GM12801 (cell line): ENCODE measurements around the gene BLOC1S5.

ENCODE experiments used
- CTCF ChIP-seq: IDR thresholded peaks from one replicate; pipeline ENCODE4 v1.5.1; 2011; ENCODE audit warnings: control low read depth; ENCODE audit not compliant: insufficient read length; ENCODE audit errors: extremely low read depth

Gene BLOC1S5

GRCh38 chr6:8057793-8058192 is 6.4 kb downstream of the BLOC1S5 start:
- TF ChIP-seq CTCF, result no peak

DNA sequence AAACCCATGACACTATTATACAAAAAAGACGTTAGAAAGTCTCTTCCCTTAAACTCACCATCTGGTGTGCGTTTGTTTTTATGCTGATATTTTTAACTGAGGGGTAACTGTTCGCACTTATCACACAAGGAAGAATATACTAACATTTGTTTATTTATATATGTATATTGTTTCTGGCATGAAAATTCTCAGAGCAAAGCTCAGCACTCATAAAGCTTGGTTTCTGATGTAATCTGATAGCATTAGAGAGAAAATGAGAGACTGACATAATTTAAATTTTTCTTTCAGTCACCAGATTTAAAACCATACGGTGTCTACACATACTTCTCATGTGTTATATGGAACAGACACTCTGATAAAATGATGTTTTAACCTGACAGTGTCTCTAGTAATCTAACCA is 6.9 kb downstream of the BLOC1S5 start:
- TF ChIP-seq CTCF, result no peak

- no peak for TF ChIP-seq CTCF
Observed at GRCh38 chr6:8054276-8054675, 9.9 kb downstream of the BLOC1S5 start.

DNA sequence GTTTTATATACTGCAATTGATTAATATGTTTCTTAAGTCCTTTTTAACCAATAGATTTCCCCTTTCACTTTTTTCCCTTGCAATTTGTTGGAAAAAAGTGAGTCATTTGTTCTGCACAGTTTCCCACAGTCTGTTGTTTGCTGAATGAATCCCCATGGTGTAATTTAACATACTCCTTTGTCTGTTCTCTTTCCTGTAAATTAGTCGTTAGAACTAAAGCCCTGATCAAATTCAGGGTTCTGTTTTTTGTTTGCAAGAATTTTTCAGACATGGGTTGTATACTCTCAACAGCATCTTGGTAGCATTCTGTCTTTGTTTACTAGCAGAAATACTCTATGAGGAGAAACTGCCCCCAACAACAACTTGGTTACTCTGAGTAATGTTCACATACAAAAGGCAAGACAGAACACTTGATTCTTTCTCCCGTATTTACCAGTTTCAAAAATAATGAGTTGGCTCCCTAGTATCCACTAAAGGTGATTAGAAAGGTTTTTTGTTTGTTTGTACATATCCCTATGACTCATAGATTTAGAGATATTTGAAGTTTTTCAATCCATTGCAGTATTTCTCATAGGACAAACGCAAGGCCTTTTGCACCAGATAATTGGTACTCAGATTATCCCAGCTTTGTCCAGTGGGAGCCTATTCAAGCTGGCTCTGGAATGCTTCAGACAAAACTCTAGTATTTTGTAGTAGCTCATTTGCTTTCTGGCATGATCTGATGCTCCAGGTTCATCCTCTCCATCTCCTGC is 16.5 kb downstream of the BLOC1S5 start:
- no peak for TF ChIP-seq CTCF

DNA sequence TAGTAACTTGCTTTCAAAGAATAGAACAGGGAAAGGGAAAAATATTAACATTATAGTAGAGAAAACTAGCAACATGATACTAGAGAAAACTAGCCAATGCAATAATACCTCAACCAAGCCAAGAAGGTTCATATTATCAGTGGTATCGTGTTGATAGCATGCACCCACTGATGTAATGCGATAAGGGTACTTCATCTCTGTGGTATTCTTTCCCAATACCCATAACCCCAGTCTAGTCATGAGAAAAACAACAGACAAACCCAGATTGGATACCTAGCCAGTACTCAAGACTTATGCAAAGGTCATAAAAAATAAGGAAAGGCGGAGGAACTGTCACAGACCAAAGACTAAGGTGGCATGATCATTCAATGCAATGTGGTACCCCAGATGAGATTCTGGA is 21.0 kb downstream of the BLOC1S5 start:
- TF ChIP-seq CTCF, result no peak

- no peak for TF ChIP-seq CTCF
Observed at GRCh38 chr6:8041913-8042583, 22.1 kb downstream of the BLOC1S5 start.

DNA sequence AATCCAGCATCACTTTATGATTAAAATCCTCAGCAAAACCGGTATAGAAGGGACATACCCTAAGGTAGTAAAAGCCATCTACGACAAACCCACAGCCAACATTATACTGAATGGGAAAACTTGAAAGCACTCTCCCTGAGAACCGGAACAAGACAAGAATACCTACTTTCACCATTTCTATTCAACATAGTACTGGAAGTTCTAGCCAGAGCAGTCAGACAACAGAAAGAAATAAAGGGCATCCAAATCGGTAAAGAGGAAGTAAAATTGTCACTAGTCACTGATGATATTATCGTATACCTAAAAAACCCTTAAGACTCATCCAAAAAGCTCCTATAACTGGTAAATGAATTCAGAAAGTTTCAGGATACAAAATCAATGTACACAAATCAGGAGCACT is 33.3 kb downstream of the BLOC1S5 start:
- TF ChIP-seq CTCF, result no peak
